ENCODE measurements around the gene TMEM236.

DNA sequence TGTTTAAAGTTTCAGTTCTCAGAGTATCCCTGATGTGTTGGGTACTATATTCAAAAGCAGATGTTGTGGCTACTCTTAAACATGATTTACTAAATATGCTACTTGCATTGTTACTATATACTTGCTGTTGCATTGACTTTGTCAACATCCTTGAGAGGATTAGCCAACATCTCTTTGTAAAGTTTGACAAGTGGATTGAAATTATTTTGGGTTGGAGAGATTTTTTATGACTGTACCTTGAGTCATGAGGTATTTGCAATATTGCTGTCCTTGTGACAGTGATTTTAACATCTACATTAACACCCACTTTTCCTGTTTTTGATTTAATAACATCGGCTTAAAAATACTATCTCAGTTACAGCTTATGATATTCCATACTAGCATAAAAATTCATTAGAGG lies 89.0 kb downstream of the TMEM236 start:
- TF ChIP-seq MYC (IDR thresholded peaks at IDR 0.05; ENCODE audit: low read depth, low read length) (no peak), CTCF (IDR thresholded peaks at IDR 0.05; ENCODE audit: extremely low read depth in 1 of 2, insufficient read depth in 1 of 2, low read depth in 1 of 2, low read length in 2 of 2) (no peak), EZH2 (IDR thresholded peaks at IDR 0.05; ENCODE audit: borderline replicate concordance, low read depth, low read length, severe bottlenecking) (no peak), POLR2AphosphoS5 (IDR thresholded peaks at IDR 0.05; ENCODE audit: insufficient read depth, low read depth, low read length) (no peak), POLR2A (IDR thresholded peaks at IDR 0.05; ENCODE audit: low read depth, low read length) (no peak), FOS (IDR thresholded peaks at IDR 0.05; ENCODE audit: borderline replicate concordance, insufficient read depth, low read length) (peak; percentile 18), MAX (IDR thresholded peaks at IDR 0.05; ENCODE audit: insufficient read depth, insufficient read length) (no peak), GATA2 (IDR thresholded peaks at IDR 0.05; ENCODE audit: insufficient read depth, insufficient read length, low read depth, low read length) (no peak), JUN (IDR thresholded peaks at IDR 0.05; ENCODE audit: borderline replicate concordance, insufficient read depth, insufficient read length, low read depth) (no peak)
